GM23248 (cell line): Measurements from ENCODE around the gene MYL4.

Experiments used
- EZH2 ChIP-seq: fragments of 200-600 bp; sonication (generic); IDR thresholded peaks from 2 replicates; pipeline ENCODE4 v1.6.1; 2018; ENCODE audit warnings: antibody characterized with exemption, mild to moderate bottlenecking; ENCODE audit not compliant: insufficient read depth, poor library complexity, severe bottlenecking
- EZH2phosphoT487 ChIP-seq: fragments of 200-600 bp; sonication (generic); IDR thresholded peaks from 2 replicates; pipeline ENCODE4 v1.6.1; 2018; ENCODE audit warnings: antibody characterized with exemption, moderate library complexity, mild to moderate bottlenecking, low read depth; ENCODE audit not compliant: insufficient read depth

GRCh38 chr17:47189732-47190237 is 19.4 kb upstream of the MYL4 start:
- TF ChIP-seq EZH2phosphoT487: no peak
- TF ChIP-seq EZH2: no peak
